Measurements from ENCODE around the gene GPRC5C.

GPRC5C gene

GRCh38 chr17:74466111-74466827, 34.4 kb downstream of the GPRC5C start, which contains the start of gene CD300A:
Gene CD300A (plus strand): TSS chr17:74466634. CDS start chr17:74466704, 70 bp downstream.
- H3K27me3 Mint-ChIP-seq (ENCODE audit: low read depth), result peaks cover 13% of the 10 kb centered on the region
- H3K9me3 Mint-ChIP-seq, result no peaks in the 10 kb centered on the region
- H3K36me3 Mint-ChIP-seq (ENCODE audit: low read depth), result no peaks in the 10 kb centered on the region
- H3K4me3 Mint-ChIP-seq, result no peak within 1 kb of the TSS
- no peak within 1 kb of the TSS for H3K27ac Mint-ChIP-seq
- TF ChIP-seq, protein P1, sequence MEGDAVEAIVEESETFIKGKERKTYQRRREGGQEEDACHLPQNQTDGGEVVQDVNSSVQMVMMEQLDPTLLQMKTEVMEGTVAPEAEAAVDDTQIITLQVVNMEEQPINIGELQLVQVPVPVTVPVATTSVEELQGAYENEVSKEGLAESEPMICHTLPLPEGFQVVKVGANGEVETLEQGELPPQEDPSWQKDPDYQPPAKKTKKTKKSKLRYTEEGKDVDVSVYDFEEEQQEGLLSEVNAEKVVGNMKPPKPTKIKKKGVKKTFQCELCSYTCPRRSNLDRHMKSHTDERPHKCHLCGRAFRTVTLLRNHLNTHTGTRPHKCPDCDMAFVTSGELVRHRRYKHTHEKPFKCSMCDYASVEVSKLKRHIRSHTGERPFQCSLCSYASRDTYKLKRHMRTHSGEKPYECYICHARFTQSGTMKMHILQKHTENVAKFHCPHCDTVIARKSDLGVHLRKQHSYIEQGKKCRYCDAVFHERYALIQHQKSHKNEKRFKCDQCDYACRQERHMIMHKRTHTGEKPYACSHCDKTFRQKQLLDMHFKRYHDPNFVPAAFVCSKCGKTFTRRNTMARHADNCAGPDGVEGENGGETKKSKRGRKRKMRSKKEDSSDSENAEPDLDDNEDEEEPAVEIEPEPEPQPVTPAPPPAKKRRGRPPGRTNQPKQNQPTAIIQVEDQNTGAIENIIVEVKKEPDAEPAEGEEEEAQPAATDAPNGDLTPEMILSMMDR (IDR thresholded peaks at IDR 0.05; ENCODE audit: unreplicated experiment in 3 of 3), result no peak
- H3K4me1 Mint-ChIP-seq, result no peaks in the 10 kb centered on the region

DNA sequence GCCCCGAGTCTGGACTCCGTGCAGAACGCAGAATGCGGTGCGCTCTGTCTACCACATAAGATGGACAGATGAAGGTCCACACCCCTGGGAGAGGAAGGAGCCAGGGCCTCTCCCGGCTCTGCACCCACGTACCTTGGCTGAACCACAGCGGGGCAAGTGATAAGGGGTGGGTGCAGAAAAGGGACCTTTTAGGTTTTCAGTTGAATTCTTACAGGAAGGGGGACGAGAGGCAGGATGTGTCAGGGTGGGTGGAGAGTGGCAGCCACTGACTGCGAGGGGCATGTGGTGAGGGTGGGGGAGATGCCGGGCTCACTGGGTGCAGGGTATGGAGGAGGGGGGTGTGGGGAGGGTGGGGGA, 34.9 kb downstream of the GPRC5C start:
- H3K9me3 Mint-ChIP-seq, result no peaks in the 10 kb centered on the region
- H3K27ac Mint-ChIP-seq, result no peak overlapping the region
- H3K36me3 Mint-ChIP-seq (ENCODE audit: low read depth), result no peaks in the 10 kb centered on the region

DNA sequence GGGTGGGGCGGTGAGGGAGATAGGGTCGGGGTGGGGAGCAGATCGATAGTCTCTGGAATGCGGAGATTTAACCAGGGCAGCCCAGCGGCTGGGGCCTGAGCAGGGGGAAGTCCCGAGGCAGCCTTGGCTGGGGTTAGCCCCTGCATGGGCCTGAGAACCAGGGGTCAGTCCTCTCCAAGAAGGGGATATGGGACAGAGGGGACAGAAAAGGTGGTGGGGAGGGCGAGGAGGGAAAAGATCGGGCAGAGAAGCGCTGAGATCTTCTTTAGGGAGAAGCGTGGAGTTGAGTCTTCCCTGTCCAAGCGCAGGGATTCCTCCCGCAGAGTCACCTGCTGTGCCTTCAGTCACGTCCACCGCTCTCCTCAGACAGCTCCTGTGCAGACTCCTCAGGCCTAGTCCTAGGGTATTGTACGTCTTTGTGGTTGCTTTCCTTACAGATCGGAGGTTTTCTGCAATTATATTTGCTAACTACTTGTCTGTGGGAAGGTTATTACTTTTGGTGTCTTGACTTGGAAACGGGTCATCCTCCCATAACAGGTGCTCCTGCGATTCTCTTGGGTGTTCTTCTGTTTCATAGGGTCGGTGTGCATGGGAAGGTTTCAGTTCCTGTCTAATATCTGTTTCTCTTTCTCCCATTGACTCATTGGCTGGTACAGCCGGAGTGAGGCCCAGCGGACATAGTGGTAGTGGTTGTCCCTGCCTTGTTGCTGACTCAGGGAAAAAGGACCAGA, 35.5 kb downstream of the GPRC5C start:
- Mint-ChIP-seq H3K4me3 (no peak overlapping the region), H3K4me1 (no peaks in the 10 kb centered on the region), H3K9me3 (no peaks in the 10 kb centered on the region), H3K27ac (no peak overlapping the region), H3K27me3 (ENCODE audit: low read depth) (peaks cover 18% of the 10 kb centered on the region), H3K36me3 (ENCODE audit: low read depth) (no peaks in the 10 kb centered on the region)
- TF ChIP-seq, protein P1 (IDR thresholded peaks at IDR 0.05; ENCODE audit: unreplicated experiment in 3 of 3), result no peak

More for the DNA sequence above, 34.9 kb downstream of the GPRC5C start:
- TF ChIP-seq, protein P1 (IDR thresholded peaks at IDR 0.05; ENCODE audit: unreplicated experiment in 3 of 3), result no peak
- Mint-ChIP-seq H3K4me1 (no peaks in the 10 kb centered on the region), H3K27me3 (ENCODE audit: low read depth) (peaks cover 18% of the 10 kb centered on the region), H3K4me3 (no peak overlapping the region)

DNA sequence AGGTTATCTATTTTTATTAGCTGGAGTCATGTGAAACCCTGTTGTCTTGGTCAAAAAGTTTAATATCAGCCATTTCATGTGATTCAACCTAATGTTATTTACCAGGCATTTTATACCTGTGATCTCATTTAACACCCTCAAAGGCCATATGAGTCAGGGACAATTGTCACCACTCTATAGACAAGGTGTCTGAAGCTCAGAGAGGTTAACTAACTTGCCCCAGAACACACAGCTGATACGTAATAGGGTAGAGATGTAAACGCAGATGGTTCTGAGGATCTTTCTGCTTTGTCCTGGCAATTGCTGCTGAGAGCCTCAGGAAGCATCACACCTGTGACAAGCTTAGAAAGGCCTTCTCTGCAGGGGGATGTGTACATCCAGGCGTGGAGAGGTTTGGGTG, 39.5 kb downstream of the GPRC5C start:
- peaks cover 8% of the 10 kb centered on the region for H3K9me3 Mint-ChIP-seq
- no peaks in the 10 kb centered on the region for H3K4me1 Mint-ChIP-seq
- peaks cover 19% of the 10 kb centered on the region for H3K27me3 Mint-ChIP-seq (ENCODE audit: low read depth)
- no peak overlapping the region for H3K27ac Mint-ChIP-seq
- no peak overlapping the region for H3K4me3 Mint-ChIP-seq
- TF ChIP-seq, protein P1 (IDR thresholded peaks at IDR 0.05; ENCODE audit: unreplicated experiment in 3 of 3), result no peak
- no peaks in the 10 kb centered on the region for H3K36me3 Mint-ChIP-seq (ENCODE audit: low read depth)

GRCh38 chr17:74472890-74473289, 41.0 kb downstream of the GPRC5C start:
- Mint-ChIP-seq H3K4me1 (no peaks in the 10 kb centered on the region), H3K4me3 (no peak overlapping the region)

More at GRCh38 chr17:74472890-74473289, 41.0 kb downstream of the GPRC5C start:
- no peak overlapping the region for H3K27ac Mint-ChIP-seq
- H3K9me3 Mint-ChIP-seq, result peaks cover 8% of the 10 kb centered on the region
- H3K36me3 Mint-ChIP-seq (ENCODE audit: low read depth), result no peaks in the 10 kb centered on the region
- TF ChIP-seq, protein P1 (IDR thresholded peaks at IDR 0.05; ENCODE audit: unreplicated experiment in 3 of 3), result no peak
- H3K27me3 Mint-ChIP-seq (ENCODE audit: low read depth), result peaks cover 12% of the 10 kb centered on the region
